ENCODE measurements around the gene RSU1. TPM values are rescaled to one million over a fixed set of nuclear protein-coding genes. Genes with fewer than 3 reads are reported as not detected.

RSU1 gene
- total RNA-seq, 1 experiment from 2014 or later = 44.5 TPM

- ChIA-PET CTCF (no interaction called here), POLR2A (ENCODE audit: unreplicated experiment) (no interaction called here)
- no peaks in the 10 kb centered on the region for H3K36me3 ChIP-seq (ENCODE audit: low read depth)
- no peaks in the 10 kb centered on the region for H3K79me2 ChIP-seq (ENCODE audit: low read depth)
- H2AFZ ChIP-seq = no peak overlapping the region
- no peaks in the 10 kb centered on the region for H3K9me3 ChIP-seq (ENCODE audit: insufficient read depth, low read depth)
- H3K27ac ChIP-seq = no peak overlapping the region
- no peaks in the 10 kb centered on the region for H4K20me1 ChIP-seq (ENCODE audit: insufficient read depth)
- H3K4me1 ChIP-seq (replicated peaks; ENCODE audit: insufficient read depth) = no peaks in the 10 kb centered on the region
- no peak overlapping the region for H3K4me2 ChIP-seq
- no peak overlapping the region for H3K4me3 ChIP-seq
- intact Hi-C loops (cut with micrococcal nuclease; ENCODE audit: unreplicated experiment) = no loop called here
- H3F3A ChIP-seq (ENCODE audit: insufficient read depth, low read depth) = no peaks in the 10 kb centered on the region
- H3K9me2 ChIP-seq (ENCODE audit: insufficient read depth) = no peaks in the 10 kb centered on the region
- no peak for DNase-seq
- no TSS peak for BruUV-seq (replicated peaks)
- TF ChIP-seq CTCF (conservative IDR thresholded peaks at IDR 0.05) (no peak), EZH2 (IDR thresholded peaks at IDR 0.05; ENCODE audit: low read depth) (no peak)
- no peaks in the 10 kb centered on the region for H3K27me3 ChIP-seq (ENCODE audit: insufficient read depth, low read depth)
Measured at GRCh38 chr10:16741540-16741939, 75.7 kb downstream of the RSU1 start.

GRCh38 chr10:16737420-16737819 is 79.8 kb downstream of the RSU1 start:
- Histone ChIP-seq H3K4me3 (no peak overlapping the region), H3K9me3 (ENCODE audit: insufficient read depth, low read depth) (no peaks in the 10 kb centered on the region), H3K27me3 (ENCODE audit: insufficient read depth, low read depth) (no peaks in the 10 kb centered on the region), H3K4me2 (no peak overlapping the region), H2AFZ (no peak overlapping the region), H3K79me2 (ENCODE audit: low read depth) (no peaks in the 10 kb centered on the region), H3K4me1 (replicated peaks; ENCODE audit: insufficient read depth) (no peaks in the 10 kb centered on the region), H3K9me2 (ENCODE audit: insufficient read depth) (no peaks in the 10 kb centered on the region), H3F3A (ENCODE audit: insufficient read depth, low read depth) (no peaks in the 10 kb centered on the region), H3K27ac (no peak overlapping the region), H4K20me1 (ENCODE audit: insufficient read depth) (no peaks in the 10 kb centered on the region), H3K36me3 (ENCODE audit: low read depth) (no peaks in the 10 kb centered on the region)
- no peak for TF ChIP-seq EZH2 (IDR thresholded peaks at IDR 0.05; ENCODE audit: low read depth)
- TF ChIP-seq CTCF (conservative IDR thresholded peaks at IDR 0.05) = no peak
- POLR2A ChIA-PET (ENCODE audit: unreplicated experiment) = no interaction called here
- no peak for DNase-seq
- intact Hi-C loops (cut with micrococcal nuclease; ENCODE audit: unreplicated experiment) = no loop called here
- BruUV-seq (replicated peaks) = no TSS peak
- CTCF ChIA-PET = no interaction called here

GRCh38 chr10:16735671-16736070 is 81.6 kb downstream of the RSU1 start:
- TF ChIP-seq CTCF (conservative IDR thresholded peaks at IDR 0.05) (no peak), EZH2 (IDR thresholded peaks at IDR 0.05; ENCODE audit: low read depth) (no peak)
- DNase-seq = no peak
- H3K27me3 ChIP-seq (ENCODE audit: insufficient read depth, low read depth) = no peaks in the 10 kb centered on the region
- no peak overlapping the region for H3K27ac ChIP-seq
- no peaks in the 10 kb centered on the region for H4K20me1 ChIP-seq (ENCODE audit: insufficient read depth)
- H3K36me3 ChIP-seq (ENCODE audit: low read depth) = no peaks in the 10 kb centered on the region
- H3K4me1 ChIP-seq (replicated peaks; ENCODE audit: insufficient read depth) = no peaks in the 10 kb centered on the region
- no peak overlapping the region for H2AFZ ChIP-seq
- no peak overlapping the region for H3K4me3 ChIP-seq
- BruUV-seq (replicated peaks) = no TSS peak
- H3K9me2 ChIP-seq (ENCODE audit: insufficient read depth) = no peaks in the 10 kb centered on the region
- ChIA-PET CTCF (no interaction called here), POLR2A (ENCODE audit: unreplicated experiment) (no interaction called here)
- no peak overlapping the region for H3K4me2 ChIP-seq
- intact Hi-C loops (cut with micrococcal nuclease; ENCODE audit: unreplicated experiment) = no loop called here
- H3F3A ChIP-seq (ENCODE audit: insufficient read depth, low read depth) = no peaks in the 10 kb centered on the region
- no peaks in the 10 kb centered on the region for H3K9me3 ChIP-seq (ENCODE audit: insufficient read depth, low read depth)
- H3K79me2 ChIP-seq (ENCODE audit: low read depth) = no peaks in the 10 kb centered on the region

Measured in PC-9 (cell line).